GM21529 (cell line): ENCODE measurements around the gene BTBD9.
"Not testable (repeated sequence)": the region's sequence is repeated elsewhere in the genome, so short reads cannot be mapped to it uniquely, and the experiment has no call there.

ENCODE experiments used
- ATAC-seq: cut with Tn5 transposase; IDR thresholded peaks from one replicate; pipeline ENCODE4 v1.9.1; 2021; ENCODE audit not compliant: unreplicated experiment

BTBD9 gene

DNA sequence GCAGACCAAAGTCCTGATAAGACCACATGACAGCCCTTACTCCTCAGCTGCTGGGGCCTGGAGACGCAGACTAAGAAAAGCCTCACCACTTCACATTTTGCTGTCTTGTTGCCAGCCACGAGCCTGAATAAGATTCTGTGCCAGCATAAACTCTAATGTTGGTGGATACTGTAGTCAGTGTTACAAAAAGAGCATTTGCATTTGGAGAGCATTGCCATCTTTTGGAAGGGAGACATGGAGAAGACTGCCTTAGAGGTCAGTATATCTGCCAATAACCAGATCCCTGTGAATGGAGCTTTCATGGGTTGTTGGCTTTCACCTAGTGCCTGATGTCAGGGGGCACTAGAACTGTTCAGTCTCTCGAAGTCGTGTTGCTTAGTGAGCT is 505.0 kb downstream of the BTBD9 start:
- no peak for ATAC-seq

DNA sequence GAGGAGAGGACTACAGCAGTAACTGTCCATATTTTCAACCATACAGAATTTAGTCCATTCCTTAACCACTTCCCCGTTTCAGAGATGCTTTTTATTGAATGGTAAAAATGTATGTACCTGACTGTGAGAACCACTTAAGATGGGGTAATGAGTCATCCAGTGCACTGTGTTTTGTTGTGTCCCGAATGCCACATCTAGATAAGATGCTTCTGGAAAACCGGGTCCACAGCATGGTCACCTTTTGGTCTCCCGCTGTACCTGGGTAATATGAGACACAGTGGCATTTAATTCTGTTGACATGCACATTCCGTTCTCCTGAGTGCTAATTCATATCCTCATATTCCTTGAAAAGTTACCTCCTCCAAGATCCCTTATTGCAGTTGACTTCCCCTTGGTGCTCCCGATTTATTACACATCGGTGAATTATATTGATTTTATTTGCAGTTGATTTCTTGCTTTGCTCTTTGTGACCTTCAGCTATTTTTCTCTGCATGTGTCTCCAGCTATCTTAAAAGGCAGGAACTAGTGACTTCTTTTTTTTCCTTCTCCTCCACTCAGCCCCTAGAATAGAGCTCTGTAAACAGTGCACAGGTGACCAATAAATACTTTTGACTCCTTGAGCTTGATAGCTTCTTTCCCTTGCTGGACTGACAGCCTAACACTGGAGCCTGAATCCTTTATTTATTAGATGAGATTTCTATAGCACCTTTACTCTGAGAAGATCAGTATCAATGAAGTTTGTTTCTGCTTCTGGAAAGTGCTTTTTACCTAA is 505.6 kb downstream of the BTBD9 start:
- ATAC-seq, result no peak

DNA sequence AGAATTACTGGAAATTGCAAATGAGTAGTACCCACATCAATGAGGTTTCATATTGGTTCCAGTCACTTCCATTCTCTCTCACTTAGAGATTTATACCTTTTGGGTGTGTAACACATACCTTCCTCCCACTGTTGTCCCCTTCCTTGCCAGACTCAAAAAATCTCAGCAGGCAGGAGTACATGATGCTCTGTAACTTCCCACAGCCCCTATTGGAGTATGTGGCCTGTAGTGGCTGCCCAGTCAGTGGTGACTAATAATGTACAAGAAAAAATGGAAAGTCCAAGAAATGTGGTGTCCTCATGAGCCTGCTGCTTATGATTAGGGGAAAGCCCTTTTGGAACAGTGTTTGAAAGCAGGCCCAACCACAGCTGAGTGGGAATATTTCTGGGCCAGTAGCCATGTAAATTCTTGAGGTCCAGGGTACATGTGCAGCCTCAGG is 508.2 kb downstream of the BTBD9 start:
- no peak for ATAC-seq

DNA sequence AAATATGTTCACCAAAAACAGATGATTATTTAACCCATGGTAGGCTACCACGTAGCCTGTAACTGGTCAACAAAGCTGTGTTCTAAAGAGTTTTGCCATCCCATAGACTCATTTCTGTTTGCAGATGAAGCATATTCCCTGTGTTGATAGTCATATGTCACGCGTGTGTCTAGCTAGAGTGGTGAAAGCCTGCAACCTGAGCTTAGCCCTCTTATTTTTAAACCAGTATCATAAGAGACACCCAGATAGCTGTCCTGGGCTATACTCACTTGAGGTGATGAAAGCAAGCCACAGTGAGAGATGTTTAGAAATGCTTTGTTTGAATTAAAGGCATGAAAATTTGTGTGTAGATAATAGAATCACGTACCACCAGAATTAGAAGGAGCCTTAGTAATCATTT is 512.4 kb downstream of the BTBD9 start:
- no peak for ATAC-seq

DNA sequence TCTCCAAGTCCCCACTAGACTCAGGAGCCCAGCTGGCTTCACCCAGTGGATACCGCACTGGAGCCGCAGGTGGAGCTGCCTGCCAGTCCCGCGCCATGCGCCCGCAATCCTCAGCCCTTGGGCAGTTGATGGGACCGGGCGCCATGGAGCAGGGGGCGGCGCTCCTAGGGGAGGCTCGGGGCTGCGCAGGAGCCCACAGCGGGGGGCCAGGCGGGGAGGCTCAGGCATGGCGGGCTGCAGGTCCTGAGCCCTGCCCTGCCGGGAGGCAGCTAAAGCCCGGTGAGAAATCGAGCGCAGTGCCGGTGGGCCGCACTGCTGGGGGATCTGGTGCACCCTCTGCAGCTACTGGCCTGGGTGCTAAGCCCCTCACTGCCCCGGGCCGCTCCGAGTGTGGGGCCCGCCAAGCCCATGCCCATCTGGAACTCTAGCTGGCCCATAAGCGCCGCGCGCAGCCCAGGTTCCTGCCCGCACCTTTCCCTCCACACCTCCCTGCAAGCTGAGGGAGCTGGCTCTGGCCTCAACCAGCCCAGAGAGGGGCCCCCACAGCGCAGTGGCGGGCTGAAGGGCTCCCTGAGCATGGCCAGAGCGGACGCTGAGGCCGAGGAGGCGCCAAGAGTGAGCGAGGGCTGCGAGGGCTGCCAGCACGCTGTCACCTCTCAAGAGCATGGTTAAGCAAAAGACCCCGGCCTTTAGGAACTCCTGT is 515.4 kb downstream of the BTBD9 start:
- ATAC-seq, result not testable (repeated sequence)

DNA sequence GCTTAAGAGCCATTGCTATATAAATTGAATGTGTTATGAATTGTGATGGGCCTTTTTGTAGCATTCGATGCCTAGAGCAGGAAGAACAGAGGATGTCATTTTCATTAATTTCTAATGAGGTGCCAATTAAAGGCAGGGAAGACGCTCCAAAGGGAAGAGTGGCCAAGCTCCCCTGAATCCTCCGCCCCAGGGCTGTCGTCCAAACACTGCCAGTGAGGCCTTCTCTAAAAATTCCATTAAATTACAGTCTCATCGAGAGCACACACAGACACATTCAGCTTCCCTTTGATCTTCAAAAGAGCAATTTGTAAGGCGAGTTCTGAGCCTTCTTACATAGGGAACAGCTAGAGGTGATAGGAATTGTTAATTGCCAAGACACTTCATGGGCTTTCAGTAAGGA is 520.2 kb downstream of the BTBD9 start:
- no peak for ATAC-seq

DNA sequence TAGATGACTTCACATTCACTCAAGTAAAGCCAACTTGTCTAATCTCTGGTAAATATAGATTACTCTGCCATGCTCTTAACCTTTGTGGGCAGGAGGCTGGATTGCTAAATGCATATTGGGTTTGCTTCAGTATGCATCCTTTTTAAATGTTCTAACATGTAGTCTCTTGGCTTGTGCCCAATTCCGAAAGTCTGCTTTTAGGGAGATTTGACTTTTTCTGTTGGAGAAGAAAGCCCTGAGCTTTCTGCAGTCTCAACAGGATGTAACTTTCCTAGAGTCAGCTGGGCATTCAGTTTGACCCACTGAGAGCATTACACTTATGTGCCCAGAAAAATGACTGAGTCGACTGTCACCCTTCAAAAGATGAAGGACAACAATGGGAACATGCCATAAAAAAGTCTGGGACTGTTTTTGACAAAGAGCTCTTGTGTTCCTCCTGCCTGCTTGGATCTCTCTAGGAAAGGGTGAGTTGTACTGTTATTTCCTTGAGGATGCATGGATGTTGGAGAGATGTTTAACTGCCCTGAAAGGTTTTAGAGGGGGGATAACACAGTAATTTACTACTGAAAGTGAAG is 520.9 kb downstream of the BTBD9 start:
- no peak for ATAC-seq
